Stimulated activated CD8-positive, alpha-beta memory T cell treated with anti-CD3 and anti-CD28 coated beads, Interleukin-4, amount 100 ng/mL, for 24 hours (primary cell): Measurements from ENCODE around the gene NANOG.
"Not testable (repeated sequence)": the region's sequence is repeated elsewhere in the genome, so short reads cannot be mapped to it uniquely, and the experiment has no call there.

Source experiments
- DNase-seq: peaks from one replicate; pipeline ENCODE4 v3.0.0-alpha.2; 2020; ENCODE audit warnings: low read depth

Gene NANOG

GRCh38 chr12:7788884-7789528 is at the start of gene NANOG:
NANOG (plus strand) TSS chr12:7789402; CDS start chr12:7789615, 213 bp downstream.
- DNase-seq: not testable (repeated sequence)

- DNase-seq: no peak
Observed at GRCh38 chr12:7747246-7747645, 42.0 kb upstream of the NANOG start, which contains the start of gene CLEC4C. CLEC4C (minus strand) TSS chr12:7747375; CDS start chr12:7747348, 27 bp downstream.

- DNase-seq: no peak
Observed at GRCh38 chr12:7748852-7749251, 40.4 kb upstream of the NANOG start.

GRCh38 chr12:7749442-7749841 is 39.8 kb upstream of the NANOG start:
- DNase-seq: no peak

- no peak for DNase-seq
Observed at GRCh38 chr12:7750350-7750749, 38.9 kb upstream of the NANOG start.

GRCh38 chr12:7751394-7751793 is 37.8 kb upstream of the NANOG start:
- DNase-seq: no peak

GRCh38 chr12:7751941-7752922 is 37.0 kb upstream of the NANOG start:
- not testable (repeated sequence) for DNase-seq

GRCh38 chr12:7755668-7756067 is 33.5 kb upstream of the NANOG start:
- not testable (repeated sequence) for DNase-seq

- DNase-seq: no peak
Observed at GRCh38 chr12:7756993-7757392, 32.2 kb upstream of the NANOG start.

GRCh38 chr12:7758766-7759140 is 30.4 kb upstream of the NANOG start:
- no peak for DNase-seq

- no peak for DNase-seq
Observed at GRCh38 chr12:7769999-7770398, 19.2 kb upstream of the NANOG start.

GRCh38 chr12:7781274-7781673 is 7.9 kb upstream of the NANOG start:
- DNase-seq: no peak

GRCh38 chr12:7782055-7782454 is 7.1 kb upstream of the NANOG start:
- no peak for DNase-seq

- not testable (repeated sequence) for DNase-seq
Observed at GRCh38 chr12:7783433-7783832, 5.8 kb upstream of the NANOG start.

- no peak for DNase-seq
Observed at GRCh38 chr12:7784701-7785100, 4.5 kb upstream of the NANOG start.

- DNase-seq: no peak
Observed at GRCh38 chr12:7787574-7788293, 1.5 kb upstream of the NANOG start.

- DNase-seq: no peak
Observed at GRCh38 chr12:7788294-7788660, 925 bp upstream of the NANOG start.

GRCh38 chr12:7793211-7793610 is 4.0 kb downstream of the NANOG start:
- DNase-seq: no peak

- not testable (repeated sequence) for DNase-seq
Observed at GRCh38 chr12:7797269-7797668, 8.1 kb downstream of the NANOG start.

- DNase-seq: no peak
Observed at GRCh38 chr12:7797698-7798398, 8.6 kb downstream of the NANOG start.

- DNase-seq: not testable (repeated sequence)
Observed at GRCh38 chr12:7798750-7799308, 9.6 kb downstream of the NANOG start.
